ENCODE measurements around the gene SYT2.
"Not testable (repeated sequence)": the region's sequence is repeated elsewhere in the genome, so short reads cannot be mapped to it uniquely, and the experiment has no call there.

SYT2 gene

DNA sequence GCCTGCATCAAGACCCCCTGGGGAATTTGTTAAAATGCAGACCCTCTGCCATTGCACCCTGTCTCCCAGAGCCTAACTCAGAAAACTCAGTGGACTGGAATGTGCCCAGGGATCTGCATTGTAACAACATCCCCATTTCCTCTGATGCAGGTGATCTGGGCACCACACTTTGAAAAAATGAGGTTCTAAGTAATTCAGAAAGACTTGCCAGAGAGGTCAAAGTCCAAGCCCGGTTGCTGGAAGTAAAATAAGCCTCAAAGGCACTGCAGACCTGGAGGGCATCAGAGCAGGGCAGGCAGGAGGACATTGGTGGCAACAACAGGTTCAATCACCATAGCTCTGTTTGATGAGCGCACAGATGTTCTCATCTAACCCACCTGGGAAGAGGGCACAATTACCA lies 90.7 kb downstream of the SYT2 start:
- DNase-seq = no peak

DNA sequence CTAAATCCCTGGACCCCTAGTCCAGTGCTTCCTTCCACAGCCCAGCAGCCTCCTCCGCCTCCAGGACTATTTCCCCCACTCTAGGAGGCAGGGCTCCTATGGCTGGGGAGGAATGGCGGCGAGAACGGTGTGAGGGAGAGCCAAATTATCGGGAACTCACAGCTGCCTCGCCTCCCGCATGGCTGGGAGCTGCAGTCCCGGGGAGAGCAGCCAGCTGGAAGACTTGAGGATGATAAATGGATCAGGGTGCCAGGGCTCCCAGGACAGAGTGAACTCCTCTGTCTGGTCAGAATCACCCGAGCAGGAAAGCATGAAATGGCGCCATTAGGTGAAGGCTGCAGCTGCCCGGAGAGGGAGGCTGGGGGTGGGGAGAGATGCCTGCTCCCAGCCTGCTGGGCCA lies 91.2 kb downstream of the SYT2 start:
- DNase-seq = not testable (repeated sequence)

DNA sequence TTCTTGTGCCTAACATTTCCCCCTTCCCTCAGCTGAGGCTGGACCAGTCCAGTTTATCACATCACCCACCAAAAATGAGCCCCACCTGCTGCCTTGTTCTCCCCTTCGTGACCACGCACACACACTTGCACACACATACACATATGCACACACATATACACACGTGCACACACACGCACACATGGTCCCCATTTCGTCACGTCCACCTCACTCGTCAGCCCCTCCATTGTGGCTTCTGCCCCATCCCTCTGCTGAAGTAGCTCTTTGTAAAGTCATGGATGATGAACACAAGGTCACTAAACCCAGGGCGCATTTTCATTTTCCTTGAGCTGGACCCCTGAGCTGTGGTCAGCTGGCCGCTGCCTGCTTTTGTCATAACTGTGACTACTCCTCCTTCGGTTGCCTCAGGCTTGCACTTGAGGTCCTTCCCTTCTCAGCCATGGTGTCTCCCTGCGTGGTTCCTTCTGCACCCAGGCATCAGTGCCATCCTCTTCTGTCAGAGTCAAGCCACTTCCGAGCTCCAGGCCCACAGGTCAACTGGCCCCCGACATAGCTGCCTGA lies 93.8 kb downstream of the SYT2 start:
- DNase-seq = no peak

DNA sequence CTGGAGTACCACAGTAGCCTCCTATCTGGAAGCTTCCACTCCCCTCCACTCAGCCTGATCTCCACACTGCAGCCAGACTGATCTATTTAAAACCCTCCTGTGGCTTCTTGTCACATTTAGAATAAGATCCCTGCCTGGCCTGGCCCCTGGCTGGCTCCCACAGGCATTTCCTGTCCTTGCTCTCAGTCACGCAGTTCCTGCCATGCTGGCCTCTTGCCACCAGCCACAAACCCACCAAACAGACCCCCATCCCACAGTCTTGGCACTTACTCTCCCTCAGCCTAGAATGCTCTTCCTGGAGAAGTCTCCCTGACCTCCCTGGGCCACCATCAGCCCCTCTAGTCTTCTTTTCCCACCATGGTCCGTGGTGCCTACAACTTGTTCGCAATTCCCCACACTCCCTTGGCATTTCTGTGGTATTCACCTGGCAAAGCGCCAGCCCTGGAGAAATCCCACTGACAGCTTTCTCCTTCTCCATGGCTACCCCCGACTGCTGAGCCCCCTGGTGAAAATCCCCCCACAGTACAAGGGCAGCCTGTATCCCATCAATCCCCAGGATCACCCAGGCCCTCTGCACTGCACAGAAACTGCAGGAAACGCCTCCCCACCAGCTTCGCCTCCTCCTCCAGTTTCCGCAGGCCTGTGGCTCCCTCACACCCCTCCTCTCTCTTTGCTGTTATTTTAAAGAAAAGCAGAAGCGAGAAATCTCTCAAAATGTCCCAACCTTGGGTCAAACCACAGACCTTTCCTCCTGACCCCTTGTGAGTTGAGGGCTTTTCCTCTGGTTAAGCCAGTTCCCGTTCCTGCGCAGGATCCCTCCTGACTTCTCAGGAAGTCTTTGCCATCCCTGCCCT lies 94.5 kb downstream of the SYT2 start:
- DNase-seq = peak; percentile 65

DNA sequence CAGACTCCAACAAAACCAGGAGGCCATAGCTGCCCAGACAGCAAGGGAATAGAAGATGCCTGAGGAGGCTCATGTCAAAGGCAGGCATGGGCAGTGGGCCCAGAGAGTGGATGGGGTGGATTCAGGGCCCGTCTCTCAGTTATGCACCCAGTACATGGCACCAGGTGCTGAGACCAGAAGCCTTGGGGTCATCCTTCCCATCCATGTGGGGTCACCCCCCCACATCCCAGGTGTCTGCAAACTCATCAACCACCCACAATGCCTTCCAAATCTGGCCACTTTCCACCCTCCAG lies 95.1 kb downstream of the SYT2 start:
- DNase-seq = not testable (repeated sequence)

DNA sequence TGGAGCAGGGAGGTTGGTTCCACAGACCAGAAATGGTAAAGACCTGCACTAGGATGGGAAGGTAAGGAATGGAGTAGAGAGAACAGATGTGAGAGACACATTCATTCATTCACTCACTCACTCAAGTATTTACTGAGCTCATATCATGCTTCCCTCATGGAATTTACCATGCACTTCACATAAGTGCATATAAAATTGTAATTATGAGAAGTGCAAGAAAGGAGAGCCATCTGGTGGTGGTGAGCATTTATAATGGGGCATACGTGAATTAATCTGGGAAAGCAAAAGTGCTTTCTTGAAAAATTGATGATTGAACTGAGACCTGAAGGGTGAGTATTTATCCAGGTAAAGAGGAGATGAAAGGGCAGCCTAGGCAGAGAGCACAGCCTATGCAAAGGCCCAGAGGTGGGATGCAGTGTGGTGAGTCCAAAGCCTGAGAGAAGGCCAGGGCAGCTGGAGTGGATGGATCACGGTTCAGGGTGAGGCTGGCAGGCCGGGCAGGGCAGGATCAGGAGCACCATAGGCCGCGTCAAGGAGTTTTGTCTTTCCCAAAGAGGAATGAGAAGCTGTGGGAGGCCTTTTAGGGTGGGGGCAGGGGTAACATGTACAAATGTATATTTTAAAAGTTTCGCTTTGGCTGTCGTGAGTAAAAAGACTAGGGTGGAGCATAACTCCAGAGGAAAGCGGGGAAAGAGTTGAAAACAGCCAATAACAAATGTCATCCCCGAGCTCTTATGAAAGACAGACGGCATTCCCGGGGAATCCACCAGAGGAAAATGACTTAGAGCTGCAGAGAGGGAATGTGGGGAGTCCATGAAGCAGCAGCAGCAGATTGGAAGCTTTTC lies 95.7 kb downstream of the SYT2 start:
- DNase-seq = peak; percentile 33

DNA sequence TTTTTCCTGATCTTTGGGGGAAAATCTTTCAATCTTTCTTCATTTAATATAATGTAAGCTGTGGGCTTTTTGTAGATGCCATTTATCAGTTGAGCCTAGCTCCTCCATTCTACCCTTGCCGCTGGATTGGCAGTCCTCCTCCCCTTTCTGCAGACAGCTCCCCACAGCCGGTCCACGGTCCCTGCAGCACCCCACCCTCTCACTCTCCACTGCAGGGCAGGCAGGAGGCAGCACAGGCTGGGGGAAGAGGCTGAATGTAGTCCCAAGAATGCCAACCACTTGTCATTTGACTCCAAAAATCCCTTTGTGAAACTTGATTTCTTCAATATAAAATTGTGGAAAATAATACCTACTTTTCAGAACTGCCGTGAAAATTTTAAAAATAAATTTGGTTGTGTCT lies 96.7 kb downstream of the SYT2 start:
- DNase-seq = no peak

DNA sequence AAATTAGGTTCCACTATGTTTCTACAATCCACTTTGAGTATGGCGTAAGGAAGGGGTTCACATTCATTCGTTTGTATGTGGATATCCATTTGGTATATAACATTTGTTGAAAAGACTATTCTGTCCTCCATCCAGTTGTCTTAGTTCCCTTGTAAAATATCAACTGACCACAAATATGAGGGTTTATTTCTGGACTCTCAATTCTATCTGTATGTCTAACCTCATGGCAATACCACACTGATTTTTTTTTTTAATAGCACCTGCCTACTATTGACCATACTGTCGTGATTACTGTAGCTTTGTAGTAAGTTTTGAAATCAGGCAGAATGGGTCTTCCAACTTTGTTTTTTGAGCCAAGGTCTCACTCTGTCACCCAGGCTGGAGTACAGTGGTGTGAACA lies 98.2 kb downstream of the SYT2 start:
- not testable (repeated sequence) for DNase-seq

DNA sequence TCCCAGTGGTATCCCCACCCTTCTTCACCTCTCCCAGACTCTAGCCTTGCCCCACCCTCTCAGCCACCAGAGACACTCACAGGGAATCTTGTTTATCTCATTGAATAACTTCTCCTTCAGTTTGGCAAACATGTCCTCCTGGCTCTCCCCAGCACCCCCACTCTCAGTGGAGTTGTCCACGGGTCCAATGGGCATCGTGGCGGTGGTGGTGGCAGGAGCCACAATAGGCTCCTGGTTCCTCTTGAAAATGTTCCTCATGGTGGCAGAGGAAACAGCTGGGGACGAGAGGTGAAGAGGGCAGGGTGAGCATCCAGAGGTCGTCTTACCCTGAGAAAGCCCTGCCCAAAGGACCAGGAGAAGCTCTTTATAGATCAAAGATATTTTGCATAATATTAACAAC lies 104.7 kb downstream of the SYT2 start:
- DNase-seq = no peak

DNA sequence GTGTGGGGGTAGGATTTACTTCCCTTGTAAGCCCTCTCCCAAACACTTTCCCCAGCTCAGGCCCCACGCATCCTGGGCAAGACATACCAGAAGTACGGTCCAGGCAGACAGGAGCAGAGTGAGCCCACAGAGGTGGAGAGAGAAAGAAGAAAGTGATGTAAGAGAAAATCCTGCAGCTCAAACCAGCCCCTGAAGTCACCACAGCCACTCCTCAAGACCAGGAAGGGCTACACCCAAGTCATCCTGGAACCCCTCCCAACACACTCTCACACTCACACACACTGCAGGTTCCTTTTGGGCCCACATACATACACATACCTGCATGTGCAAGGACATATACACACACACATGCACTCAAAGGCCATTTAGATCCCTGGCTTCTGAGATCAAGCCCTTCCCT lies 106.8 kb downstream of the SYT2 start:
- no peak for DNase-seq

DNA sequence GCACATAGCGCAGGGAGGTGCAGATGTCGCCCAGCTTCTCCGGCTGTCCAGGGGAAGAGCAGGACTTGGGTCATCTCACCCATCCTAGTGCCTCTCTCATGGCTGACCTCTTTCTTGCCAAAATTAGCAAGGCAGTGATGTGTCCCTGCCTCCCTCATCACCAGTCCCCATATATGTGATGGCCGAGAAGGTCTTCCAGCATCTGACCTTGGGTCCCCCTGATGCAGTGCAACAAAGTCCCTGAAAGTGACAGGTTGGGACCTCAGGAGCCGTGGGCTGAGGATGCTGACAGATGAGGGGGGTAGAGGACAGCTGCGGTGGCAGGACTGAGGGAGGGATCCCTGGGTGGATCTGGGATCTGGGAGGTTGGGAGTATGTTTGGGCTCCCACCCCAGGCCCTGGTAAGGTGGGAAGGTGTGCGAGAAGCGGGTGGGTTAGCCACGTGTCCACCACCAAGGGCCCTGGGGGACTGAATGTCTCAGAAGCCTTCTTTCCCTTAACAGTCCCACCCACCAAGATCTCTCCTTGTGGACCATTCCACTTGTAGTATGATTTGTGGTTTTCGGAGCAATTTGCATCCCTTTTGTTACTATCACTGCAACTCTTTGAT lies 109.7 kb downstream of the SYT2 start:
- no peak for DNase-seq

DNA sequence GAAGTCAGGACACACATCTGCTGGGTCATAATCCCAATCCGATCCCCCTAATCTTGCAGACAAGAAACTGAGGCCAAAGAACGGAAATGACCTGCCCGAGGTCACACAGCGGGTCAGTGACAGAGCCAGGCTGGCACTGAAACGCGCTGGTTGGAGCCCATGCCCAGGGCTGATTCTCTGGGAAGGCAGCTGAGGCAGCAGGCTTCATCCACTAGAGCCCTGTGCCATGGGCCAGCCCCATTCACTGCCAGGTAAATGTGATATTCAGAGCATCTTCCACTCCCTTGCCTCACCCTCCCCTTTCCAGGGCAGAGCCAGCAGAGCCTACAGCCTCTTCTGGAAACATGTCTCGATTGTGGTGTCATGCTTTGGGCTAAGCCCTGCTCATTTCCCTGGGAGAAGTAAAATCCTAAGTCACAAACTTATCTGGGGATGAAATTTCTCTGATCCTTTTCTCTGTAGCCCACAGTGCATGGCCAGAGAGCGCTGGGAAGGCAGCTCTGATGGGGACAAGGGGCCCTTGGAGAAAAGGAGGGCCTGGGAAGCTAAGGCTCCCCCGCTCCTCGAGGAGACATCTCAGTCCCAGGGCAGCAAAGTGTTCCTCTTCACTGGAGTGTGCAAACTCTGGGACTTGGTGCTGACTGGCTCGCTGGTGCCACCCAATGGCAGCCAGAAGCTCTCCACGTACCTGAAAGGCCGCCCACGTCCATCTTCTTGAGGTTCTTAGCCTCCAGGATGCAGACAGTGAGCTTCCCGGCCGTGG lies 110.4 kb downstream of the SYT2 start:
- peak; percentile 69 for DNase-seq

DNA sequence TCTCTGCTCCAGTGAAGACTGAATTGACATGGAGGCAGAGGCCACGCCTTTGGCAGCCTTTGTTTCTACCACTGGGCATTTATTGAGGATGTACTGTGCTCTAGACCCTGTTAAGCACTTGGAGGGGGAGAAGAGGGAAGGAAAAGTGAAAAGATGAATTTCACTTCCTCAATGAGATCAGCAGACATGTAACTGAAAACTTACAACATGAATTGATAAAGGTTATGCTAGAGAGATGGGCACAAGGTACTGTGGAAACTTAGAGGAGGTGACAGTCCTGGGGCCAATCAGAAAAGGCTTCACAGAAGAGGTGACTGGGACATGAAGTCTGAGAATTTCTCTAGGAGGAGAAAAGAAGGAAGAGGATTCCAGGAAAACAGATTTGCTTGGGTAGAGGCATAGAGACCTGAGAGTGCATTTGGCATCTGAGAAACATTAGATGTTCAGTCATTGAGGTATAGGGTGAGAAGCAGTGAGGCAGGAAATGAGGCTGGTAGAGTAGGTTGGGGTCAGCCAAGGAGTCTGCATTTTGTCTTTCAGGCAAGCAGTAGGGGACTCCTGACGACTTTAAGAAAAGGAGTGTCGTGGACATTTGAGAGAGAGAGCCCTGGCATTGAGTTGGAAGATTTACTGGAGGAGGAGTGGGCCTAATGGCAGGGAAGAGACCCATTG lies 113.0 kb downstream of the SYT2 start:
- DNase-seq = no peak

DNA sequence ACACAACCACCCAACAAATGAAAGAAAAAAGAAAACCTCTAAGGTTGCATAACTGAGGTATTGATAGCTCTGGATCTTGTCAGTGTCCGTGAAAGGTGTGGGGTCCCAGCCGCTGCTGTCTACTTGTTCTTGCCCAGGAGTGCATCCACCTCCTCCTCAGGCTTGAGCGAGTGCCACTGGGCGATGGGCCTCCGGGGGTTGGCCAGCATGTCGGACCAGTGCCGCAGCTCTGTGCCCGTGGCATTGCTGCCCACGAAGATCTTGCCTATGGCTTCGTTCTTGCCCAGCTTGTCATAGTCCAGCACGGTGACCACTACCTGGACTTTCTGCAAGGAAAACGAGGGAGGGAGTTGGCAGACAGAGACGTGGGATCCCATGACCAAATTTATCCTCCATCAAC lies 113.6 kb downstream of the SYT2 start:
- no peak for DNase-seq

DNA sequence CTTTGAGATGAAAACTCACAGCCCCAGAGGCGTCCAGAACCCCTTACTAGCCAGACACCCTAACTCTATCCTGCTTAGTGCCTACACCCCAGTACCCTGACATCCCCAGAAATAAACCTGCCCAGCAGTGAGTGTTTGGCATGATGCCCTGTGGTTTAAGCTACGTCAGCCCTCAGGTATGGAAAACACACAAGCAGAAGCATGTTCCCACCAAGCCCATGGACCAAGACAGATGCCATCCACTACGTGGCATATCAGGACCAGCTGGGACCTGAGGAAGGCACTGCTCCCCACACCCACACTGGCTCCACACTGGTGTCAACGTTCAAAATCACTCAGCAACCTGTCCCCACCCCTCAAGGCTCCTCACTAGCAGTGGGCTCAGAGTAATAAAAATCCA lies 116.4 kb downstream of the SYT2 start:
- DNase-seq = no peak

DNA sequence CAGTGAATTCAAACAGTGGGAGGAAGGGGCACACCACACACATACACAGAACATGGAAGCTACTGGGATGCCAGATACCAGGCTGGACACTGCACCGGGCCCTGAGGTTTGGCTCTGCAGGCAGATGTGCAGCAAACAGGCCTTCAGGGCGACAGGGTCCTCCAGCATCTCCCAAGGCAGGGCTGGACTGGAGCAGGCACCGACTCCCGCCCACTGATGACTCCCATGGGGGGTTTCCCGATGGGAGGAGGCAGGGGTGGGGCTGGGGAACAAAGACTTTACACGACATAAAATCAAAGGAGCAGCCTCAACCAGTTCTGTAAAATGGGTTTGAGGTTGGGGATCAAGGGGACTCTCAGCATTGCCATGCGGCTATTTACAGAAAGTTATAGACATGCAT lies 118.1 kb downstream of the SYT2 start:
- DNase-seq = no peak

DNA sequence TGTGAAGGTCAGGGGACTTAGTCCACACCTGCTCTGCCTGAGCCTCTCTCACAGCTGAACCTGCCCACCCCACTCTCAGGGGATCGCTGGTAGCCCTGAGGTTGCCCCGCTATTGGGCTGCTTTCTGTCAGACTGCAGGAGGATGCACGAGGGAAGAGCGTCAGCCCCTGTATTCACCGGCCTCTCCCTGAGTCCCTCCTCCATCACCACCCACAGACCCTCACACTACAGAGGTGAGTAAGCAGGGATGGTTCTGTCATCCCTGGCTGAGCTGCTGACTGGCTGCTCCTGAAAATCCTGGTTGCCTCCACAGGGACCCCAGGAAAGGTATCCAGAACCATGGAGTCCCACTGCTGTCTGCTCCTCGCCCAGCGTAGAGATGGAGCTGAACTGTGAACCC lies 118.7 kb downstream of the SYT2 start:
- no peak for DNase-seq

DNA sequence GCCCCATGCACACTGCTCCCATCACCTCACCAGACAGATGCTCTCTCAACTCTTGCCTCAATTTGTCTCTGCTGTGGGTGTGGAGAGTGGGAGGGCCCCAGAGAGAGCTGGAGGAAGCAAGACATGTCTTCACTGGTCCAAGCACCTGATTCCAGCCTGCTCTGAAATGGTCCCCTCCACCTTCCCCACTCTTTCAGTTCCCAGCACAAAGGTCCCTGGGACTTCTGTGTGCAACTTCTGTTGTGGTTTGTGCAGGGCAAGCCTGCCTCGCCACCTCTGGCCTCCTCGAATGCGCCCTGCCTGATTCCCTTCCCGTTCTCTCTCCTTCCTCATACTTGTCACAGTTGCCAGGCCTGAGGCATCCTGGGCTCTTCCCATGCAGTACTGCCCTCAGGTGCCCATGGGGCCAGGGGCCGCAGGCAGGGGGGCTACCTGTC lies 119.3 kb downstream of the SYT2 start:
- no peak for DNase-seq

DNA sequence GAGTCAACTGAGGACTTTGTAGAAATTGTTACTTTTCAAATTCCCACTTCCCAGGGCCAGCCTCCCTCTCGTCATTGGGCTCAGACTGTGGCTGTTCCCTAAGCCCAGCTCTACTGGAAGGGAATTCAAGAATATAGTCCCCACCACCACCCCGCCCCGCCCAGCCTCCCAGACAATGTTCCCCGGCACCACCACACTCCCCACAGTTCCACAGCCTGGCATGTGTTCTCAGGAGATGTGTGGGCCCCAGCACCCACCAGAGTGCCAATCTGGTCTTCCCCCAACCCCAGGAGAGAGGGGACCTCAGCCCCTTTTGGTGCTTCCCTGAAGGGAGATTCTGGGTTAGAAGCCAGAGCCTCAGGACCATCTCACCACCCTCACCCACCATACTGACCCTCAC lies 120.1 kb downstream of the SYT2 start:
- DNase-seq = no peak

DNA sequence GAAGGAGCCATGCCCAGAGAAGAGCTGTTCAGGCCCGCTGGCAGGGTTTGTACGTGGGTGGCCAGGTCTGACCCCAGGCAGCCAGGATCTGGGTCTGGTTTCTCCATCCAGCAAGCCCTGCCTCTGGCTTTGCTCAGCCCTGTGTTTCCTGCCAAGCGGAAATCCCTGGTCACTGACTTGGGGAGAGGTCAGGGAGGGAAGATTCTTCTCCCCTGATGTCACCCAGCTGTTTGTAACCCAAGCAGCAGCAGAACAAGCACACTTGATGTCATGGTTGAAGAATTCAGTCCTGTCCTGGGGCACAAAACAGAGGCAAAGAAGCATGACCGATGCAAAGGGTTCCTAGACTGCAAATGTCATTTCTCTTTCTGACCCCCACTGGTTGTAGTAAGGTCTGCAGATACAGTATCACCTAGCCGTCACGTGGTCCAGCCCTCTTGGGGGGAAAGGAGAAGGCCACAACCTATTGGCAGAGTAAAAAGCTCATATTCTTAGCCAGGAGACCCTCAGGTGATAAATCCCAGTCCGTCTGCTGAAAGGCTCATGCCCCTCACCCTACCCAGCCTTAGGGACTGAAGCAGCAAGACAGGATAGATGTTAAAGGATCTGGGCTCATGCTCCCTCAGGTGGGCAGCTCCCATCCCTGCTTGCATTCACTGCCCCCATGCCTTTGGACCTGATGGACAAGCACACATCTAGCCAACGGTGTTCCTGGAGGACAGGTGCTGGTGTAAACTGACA lies 120.9 kb downstream of the SYT2 start:
- no peak for DNase-seq

DNA sequence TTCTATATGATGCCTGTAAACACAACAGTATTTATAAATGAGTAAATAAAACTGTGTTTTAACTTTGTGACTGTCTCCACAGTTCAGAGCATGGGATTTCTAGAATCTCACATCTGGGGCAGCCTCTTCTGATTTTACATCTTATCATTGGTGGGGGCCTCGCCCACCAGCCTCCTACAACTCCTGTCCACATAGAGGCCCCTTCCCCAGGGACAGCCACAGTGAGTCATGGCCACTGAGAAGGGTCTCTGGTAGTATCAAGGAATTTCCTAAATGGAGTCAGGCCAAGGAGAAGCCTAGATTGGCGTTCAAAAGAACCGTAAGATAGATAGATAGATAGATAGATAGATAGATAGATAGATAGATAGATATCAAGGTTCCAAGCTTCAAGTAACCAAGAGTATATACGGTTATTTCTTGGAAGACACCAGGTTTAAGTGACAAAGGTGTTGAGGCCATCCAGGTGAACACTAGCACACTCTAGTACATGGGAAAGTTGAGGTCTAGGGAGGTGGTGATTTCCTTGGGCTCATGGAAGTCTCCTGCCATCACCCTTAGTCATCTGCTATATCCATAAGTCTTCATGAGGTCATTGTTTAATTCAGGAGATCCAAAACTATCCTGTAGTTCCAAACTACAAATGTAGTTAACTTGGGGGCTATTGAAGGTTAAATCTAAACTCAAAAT lies 121.6 kb downstream of the SYT2 start:
- no peak for DNase-seq
